ENCODE results near the gene COL5A1.

The COL5A1 gene

DNA sequence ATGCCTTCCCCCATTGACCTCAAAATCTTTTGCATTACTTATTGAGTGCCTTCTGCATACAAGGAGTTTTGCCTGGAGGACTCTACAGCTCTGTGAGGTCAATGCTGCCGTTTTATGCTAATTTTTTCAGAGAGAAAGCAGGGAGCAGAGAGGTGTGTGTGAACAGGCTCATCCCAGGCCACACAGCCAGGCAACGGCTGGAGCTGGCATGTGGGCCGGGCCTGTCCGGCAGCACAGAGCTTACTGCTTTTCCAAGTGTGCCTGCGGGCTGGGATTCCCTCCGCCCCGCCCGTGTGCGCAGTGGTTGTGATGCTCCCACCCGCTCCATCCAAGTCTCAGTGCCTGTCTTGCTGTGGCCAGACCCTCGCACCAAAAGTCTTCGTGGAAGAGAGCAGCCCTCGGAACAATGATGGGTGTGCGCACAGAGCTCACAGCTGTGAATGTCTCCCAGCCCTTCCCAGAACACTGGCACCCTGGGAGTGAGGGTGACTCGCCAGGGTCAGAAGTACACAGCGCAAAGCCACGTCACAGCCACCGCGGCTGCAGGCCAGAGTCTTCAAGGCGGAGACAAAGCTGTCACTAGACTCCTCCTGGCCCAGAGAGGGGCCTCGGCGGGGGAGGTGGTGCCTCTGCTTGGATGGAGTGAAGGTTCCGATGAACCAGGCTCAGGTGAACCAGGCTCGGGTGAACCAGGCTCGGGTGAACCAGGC is 82.8 kb downstream of the COL5A1 start:
- Histone ChIP-seq H3K14ac (ENCODE audit: low read length in 2 of 2) (no peak overlapping the region), H2BK120ac (ENCODE audit: low read depth, low read length) (no peak overlapping the region), H2AFZ (ENCODE audit: low read depth, low read length) (no peak overlapping the region), H3K23ac (ENCODE audit: low read length in 2 of 2) (peak overlapping the region in 1 of 2 experiments; percentile 75), H4K8ac (ENCODE audit: low read length) (no peak overlapping the region), H4K91ac (ENCODE audit: low read length) (peak overlapping the region; percentile 71), H3K4me2 (ENCODE audit: low read length, poor library complexity, severe bottlenecking) (no peak overlapping the region), H2BK15ac (ENCODE audit: low read depth, poor library complexity, severe bottlenecking) (peak overlapping the region; percentile 44), H3K27me3 (ENCODE audit: control insufficient read depth in 1 of 2, insufficient read depth in 1 of 2, low read length in 2 of 2) (no peaks in the 10 kb centered on the region), H3K4ac (ENCODE audit: low read depth in 1 of 2, low read length in 2 of 2) (no peak overlapping the region), H3K9ac (ENCODE audit: low read length) (peak overlapping the region; percentile 38), H3K4me1 (ENCODE audit: control insufficient read depth, insufficient read depth, low read depth, low read length) (peaks cover 8% of the 10 kb centered on the region), H3K9me3 (ENCODE audit: control insufficient read depth, low read length) (no peaks in the 10 kb centered on the region), H2BK12ac (ENCODE audit: low read length in 2 of 2) (peak overlapping the region in 1 of 2 experiments; percentile 59), H3K27ac (ENCODE audit: low read length, poor library complexity, severe bottlenecking) (no peak overlapping the region), H3K4me3 (ENCODE audit: insufficient read depth in 1 of 2, low read depth in 1 of 2, low read length in 2 of 2) (no peak overlapping the region), H2BK5ac (ENCODE audit: low read depth, low read length, poor library complexity, severe bottlenecking) (no peak overlapping the region), H3K18ac (ENCODE audit: low read depth in 1 of 2, low read length in 2 of 2) (peak overlapping the region; percentile 71 to 81), H3K36me3 (ENCODE audit: control insufficient read depth in 1 of 2, insufficient read depth in 2 of 2, low read depth in 1 of 2, low read length in 2 of 2) (peaks cover 39 to 83% of the 10 kb centered on the region in 2 experiments), H3K79me1 (replicated peaks; ENCODE audit: low read length, poor library complexity, severe bottlenecking) (peaks cover 59% of the 10 kb centered on the region), H2AK5ac (ENCODE audit: low read length, severe bottlenecking) (no peak overlapping the region)
- WGBS: 87% methylated on average over 23 of the region's 25 CpGs
- peak; percentile 75 for DNase-seq

DNA sequence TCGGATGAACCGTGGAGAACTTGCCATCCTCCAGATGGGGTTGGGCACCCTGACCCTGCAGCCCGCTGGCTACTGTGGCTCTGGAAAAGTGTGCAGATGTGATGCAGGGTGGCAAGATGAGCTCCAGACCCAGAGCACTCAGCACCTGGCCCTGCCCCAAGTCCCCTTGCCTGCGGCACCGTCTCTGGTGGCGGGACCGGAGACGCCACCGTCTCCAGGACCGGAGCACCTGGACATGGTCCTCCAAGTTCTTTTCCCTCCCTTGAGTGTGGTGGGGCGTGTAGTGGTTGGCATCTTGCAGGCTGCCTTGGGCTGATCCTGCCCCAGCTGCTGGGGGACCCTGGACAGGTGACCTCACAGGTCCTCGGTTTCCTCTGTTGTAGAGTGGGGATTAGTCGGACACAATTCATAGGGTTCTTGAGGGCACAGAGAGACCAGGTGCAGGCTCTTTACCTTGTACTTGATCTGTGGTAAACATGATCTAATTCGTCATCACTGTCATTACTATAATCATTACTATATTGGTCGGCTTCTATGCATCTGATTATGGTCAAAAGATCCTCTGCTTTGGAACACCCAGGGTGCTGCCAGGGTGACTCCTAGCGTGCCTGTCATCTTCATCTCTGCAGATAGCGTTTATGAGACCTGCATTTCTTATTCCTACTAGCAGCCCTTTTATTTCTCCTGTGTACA is 83.5 kb downstream of the COL5A1 start:
- Histone ChIP-seq H3K9ac (ENCODE audit: low read length) (no peak overlapping the region), H3K4ac (ENCODE audit: low read depth in 1 of 2, low read length in 2 of 2) (no peak overlapping the region), H4K8ac (ENCODE audit: low read length) (no peak overlapping the region), H3K9me3 (ENCODE audit: control insufficient read depth, low read length) (no peaks in the 10 kb centered on the region), H3K4me1 (ENCODE audit: control insufficient read depth, insufficient read depth, low read depth, low read length) (peaks cover 8% of the 10 kb centered on the region), H3K4me3 (ENCODE audit: insufficient read depth in 1 of 2, low read depth in 1 of 2, low read length in 2 of 2) (no peak overlapping the region), H2BK12ac (ENCODE audit: low read length in 2 of 2) (peak overlapping the region in 1 of 2 experiments; percentile 59), H3K4me2 (ENCODE audit: low read length, poor library complexity, severe bottlenecking) (no peak overlapping the region), H3K14ac (ENCODE audit: low read length in 2 of 2) (peak overlapping the region in 1 of 2 experiments; percentile 62), H2AFZ (ENCODE audit: low read depth, low read length) (no peak overlapping the region), H2BK5ac (ENCODE audit: low read depth, low read length, poor library complexity, severe bottlenecking) (no peak overlapping the region), H3K27ac (ENCODE audit: low read length, poor library complexity, severe bottlenecking) (no peak overlapping the region), H2BK15ac (ENCODE audit: low read depth, poor library complexity, severe bottlenecking) (peak overlapping the region; percentile 44), H3K27me3 (ENCODE audit: control insufficient read depth in 1 of 2, insufficient read depth in 1 of 2, low read length in 2 of 2) (no peaks in the 10 kb centered on the region), H2AK5ac (ENCODE audit: low read length, severe bottlenecking) (no peak overlapping the region), H3K23ac (ENCODE audit: low read length in 2 of 2) (peak overlapping the region in 1 of 2 experiments; percentile 75), H3K18ac (ENCODE audit: low read depth in 1 of 2, low read length in 2 of 2) (peak overlapping the region; percentile 63 to 81), H3K36me3 (ENCODE audit: control insufficient read depth in 1 of 2, insufficient read depth in 2 of 2, low read depth in 1 of 2, low read length in 2 of 2) (peaks cover 35 to 80% of the 10 kb centered on the region in 2 experiments), H4K91ac (ENCODE audit: low read length) (peak overlapping the region; percentile 55), H3K79me1 (replicated peaks; ENCODE audit: low read length, poor library complexity, severe bottlenecking) (peaks cover 55% of the 10 kb centered on the region), H2BK120ac (ENCODE audit: low read depth, low read length) (no peak overlapping the region)
- WGBS: 92% methylated on average over 14 of the region's 17 CpGs
- no peak for DNase-seq

- no peak overlapping the region for H2BK120ac ChIP-seq (ENCODE audit: low read depth, low read length)
- 20% methylated on average over 1 of the region's 4 CpGs for WGBS
- no peak overlapping the region for H2AK5ac ChIP-seq (ENCODE audit: low read length, severe bottlenecking)
- peak; percentile 95 for DNase-seq
- H2BK15ac ChIP-seq (ENCODE audit: low read depth, poor library complexity, severe bottlenecking): no peak overlapping the region
- no peaks in the 10 kb centered on the region for H3K27me3 ChIP-seq (ENCODE audit: control insufficient read depth in 1 of 2, insufficient read depth in 1 of 2, low read length in 2 of 2)
- no peak overlapping the region for H4K91ac ChIP-seq (ENCODE audit: low read length)
- no peak overlapping the region for H3K14ac ChIP-seq (ENCODE audit: low read length in 2 of 2)
- no peak overlapping the region for H3K4me2 ChIP-seq (ENCODE audit: low read length, poor library complexity, severe bottlenecking)
- no peak overlapping the region for H3K9ac ChIP-seq (ENCODE audit: low read length)
- H3K27ac ChIP-seq (ENCODE audit: low read length, poor library complexity, severe bottlenecking): no peak overlapping the region
- H3K4me3 ChIP-seq (ENCODE audit: insufficient read depth in 1 of 2, low read depth in 1 of 2, low read length in 2 of 2): no peak overlapping the region
- H3K79me1 ChIP-seq (replicated peaks; ENCODE audit: low read length, poor library complexity, severe bottlenecking): peaks cover 51% of the 10 kb centered on the region
- H3K36me3 ChIP-seq (ENCODE audit: control insufficient read depth in 1 of 2, insufficient read depth in 2 of 2, low read depth in 1 of 2, low read length in 2 of 2): peaks cover 35 to 80% of the 10 kb centered on the region in 2 experiments
- H3K23ac ChIP-seq (ENCODE audit: low read length in 2 of 2): no peak overlapping the region
- no peak overlapping the region for H3K4ac ChIP-seq (ENCODE audit: low read depth in 1 of 2, low read length in 2 of 2)
- no peak overlapping the region for H2BK5ac ChIP-seq (ENCODE audit: low read depth, low read length, poor library complexity, severe bottlenecking)
- H3K18ac ChIP-seq (ENCODE audit: low read depth in 1 of 2, low read length in 2 of 2): no peak overlapping the region
- peaks cover 8% of the 10 kb centered on the region for H3K4me1 ChIP-seq (ENCODE audit: control insufficient read depth, insufficient read depth, low read depth, low read length)
- H4K8ac ChIP-seq (ENCODE audit: low read length): no peak overlapping the region
- no peaks in the 10 kb centered on the region for H3K9me3 ChIP-seq (ENCODE audit: control insufficient read depth, low read length)
- no peak overlapping the region for H2BK12ac ChIP-seq (ENCODE audit: low read length in 2 of 2)
- H2AFZ ChIP-seq (ENCODE audit: low read depth, low read length): no peak overlapping the region
Measured at GRCh38 chr9:134725605-134725940, 84.0 kb downstream of the COL5A1 start.

DNA sequence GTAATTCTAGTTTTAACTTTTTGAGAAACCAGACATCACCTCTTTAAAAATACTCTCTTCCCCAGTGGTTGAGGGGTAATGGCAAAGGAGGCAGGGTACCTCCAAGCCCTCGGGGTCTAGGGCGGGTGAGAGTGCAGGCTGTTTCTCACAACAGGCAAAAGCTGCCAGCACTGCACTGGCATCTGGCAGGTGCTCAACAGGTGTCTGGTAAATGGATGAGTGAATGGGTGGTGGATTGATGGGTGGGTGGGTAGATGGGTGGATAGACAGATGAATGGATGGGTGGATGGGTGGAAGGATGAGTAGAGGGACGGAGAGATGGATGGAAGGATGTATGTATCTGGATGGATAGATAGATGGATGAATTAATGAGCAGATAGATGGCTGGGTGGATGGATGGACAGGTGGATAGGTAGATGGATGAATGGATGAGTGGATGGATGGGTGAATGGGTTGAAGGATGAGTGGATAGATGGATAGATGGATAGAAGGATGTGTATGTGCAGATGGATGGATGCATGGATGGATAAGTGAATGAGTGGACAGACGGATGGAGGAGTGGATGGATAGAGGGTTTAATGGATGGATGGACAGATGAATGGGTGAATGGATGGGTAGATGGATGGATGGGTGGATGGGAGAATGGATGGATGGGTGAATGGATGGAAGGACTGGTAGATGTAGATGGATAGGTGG is 84.6 kb downstream of the COL5A1 start:
- Histone ChIP-seq H3K4me2 (ENCODE audit: low read length, poor library complexity, severe bottlenecking) (no peak overlapping the region), H3K18ac (ENCODE audit: low read depth in 1 of 2, low read length in 2 of 2) (peak overlapping the region in 1 of 2 experiments; percentile 71), H3K36me3 (ENCODE audit: control insufficient read depth in 1 of 2, insufficient read depth in 2 of 2, low read depth in 1 of 2, low read length in 2 of 2) (peaks cover 39 to 80% of the 10 kb centered on the region in 2 experiments), H4K8ac (ENCODE audit: low read length) (no peak overlapping the region), H4K91ac (ENCODE audit: low read length) (no peak overlapping the region), H3K23ac (ENCODE audit: low read length in 2 of 2) (peak overlapping the region in 1 of 2 experiments; percentile 29), H2BK5ac (ENCODE audit: low read depth, low read length, poor library complexity, severe bottlenecking) (no peak overlapping the region), H3K9me3 (ENCODE audit: control insufficient read depth, low read length) (no peaks in the 10 kb centered on the region), H3K79me1 (replicated peaks; ENCODE audit: low read length, poor library complexity, severe bottlenecking) (peaks cover 49% of the 10 kb centered on the region), H2BK12ac (ENCODE audit: low read length in 2 of 2) (peak overlapping the region in 1 of 2 experiments; percentile 60), H2AFZ (ENCODE audit: low read depth, low read length) (no peak overlapping the region), H3K9ac (ENCODE audit: low read length) (no peak overlapping the region), H3K14ac (ENCODE audit: low read length in 2 of 2) (peak overlapping the region in 1 of 2 experiments; percentile 82), H2BK120ac (ENCODE audit: low read depth, low read length) (no peak overlapping the region), H3K4ac (ENCODE audit: low read depth in 1 of 2, low read length in 2 of 2) (no peak overlapping the region), H2BK15ac (ENCODE audit: low read depth, poor library complexity, severe bottlenecking) (no peak overlapping the region), H3K4me3 (ENCODE audit: insufficient read depth in 1 of 2, low read depth in 1 of 2, low read length in 2 of 2) (no peak overlapping the region), H3K4me1 (ENCODE audit: control insufficient read depth, insufficient read depth, low read depth, low read length) (peaks cover 9% of the 10 kb centered on the region), H3K27me3 (ENCODE audit: control insufficient read depth in 1 of 2, insufficient read depth in 1 of 2, low read length in 2 of 2) (no peaks in the 10 kb centered on the region), H3K27ac (ENCODE audit: low read length, poor library complexity, severe bottlenecking) (no peak overlapping the region), H2AK5ac (ENCODE audit: low read length, severe bottlenecking) (no peak overlapping the region)
- no peak for DNase-seq
- 96% methylated on average over 4 of the region's 4 CpGs for WGBS

Measured in mesenchymal stem cell (in vitro differentiated cells and primary cell).